ENCODE data around the gene SLC35B3.
"Not testable (repeated sequence)": the region's sequence is repeated elsewhere in the genome, so short reads cannot be mapped to it uniquely, and the experiment has no call there.

SLC35B3 gene

GRCh38 chr6:8437813-8438212 is 2.5 kb upstream of the SLC35B3 start:
- no peak overlapping the region for H3K4me3 ChIP-seq (replicated peaks; ENCODE audit: low read depth, low read length)
- DNase-seq (ENCODE audit: extremely low read depth, low read depth), result no peak
- no peak for TF ChIP-seq CTCF (IDR thresholded peaks at IDR 0.05; ENCODE audit: low read depth, low read length, missing control alignments)

GRCh38 chr6:8436966-8437365 is 1.6 kb upstream of the SLC35B3 start:
- no peak overlapping the region for H3K4me3 ChIP-seq (replicated peaks; ENCODE audit: low read depth, low read length)
- no peak for DNase-seq (ENCODE audit: extremely low read depth, low read depth)
- no peak for TF ChIP-seq CTCF (IDR thresholded peaks at IDR 0.05; ENCODE audit: low read depth, low read length, missing control alignments)

DNA sequence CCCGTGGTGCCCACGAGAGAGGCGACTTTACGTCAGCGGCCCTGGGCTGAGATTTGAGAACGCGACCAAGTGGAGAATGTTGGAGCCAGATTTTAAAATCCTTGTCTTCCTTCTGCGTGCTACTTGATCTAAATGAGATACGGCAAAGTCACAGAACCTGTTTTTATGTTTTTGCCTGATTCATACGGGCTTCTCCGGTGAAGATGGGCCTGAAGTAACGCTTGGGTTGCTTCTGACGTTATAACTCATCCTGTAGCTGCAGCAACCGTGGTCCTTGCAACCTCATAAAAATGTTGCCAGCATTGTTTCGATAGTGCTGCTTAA is 462 bp upstream of the SLC35B3 start:
- no peak for DNase-seq (ENCODE audit: extremely low read depth, low read depth)
- H3K4me3 ChIP-seq (replicated peaks; ENCODE audit: low read depth, low read length), result peak overlapping the region; percentile 96
- no peak for TF ChIP-seq CTCF (IDR thresholded peaks at IDR 0.05; ENCODE audit: low read depth, low read length, missing control alignments)

DNA sequence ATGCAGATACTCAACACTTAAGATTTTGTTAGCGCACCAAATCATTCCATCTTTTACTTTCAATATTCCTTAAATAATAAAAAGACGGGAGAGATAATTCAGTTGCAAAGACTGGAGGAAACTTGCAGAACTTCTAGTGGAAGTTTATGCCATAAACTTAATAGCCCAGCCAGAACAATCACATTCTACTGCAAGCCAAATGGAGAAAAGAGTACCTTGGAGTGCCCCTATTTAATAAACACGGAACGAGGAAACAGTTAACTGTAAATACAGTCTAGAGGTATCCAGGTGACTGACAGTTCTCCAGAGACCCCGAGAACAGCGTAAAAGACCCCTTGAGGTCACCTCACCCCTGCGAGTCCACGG is 635 bp downstream of the SLC35B3 start:
- no peak for TF ChIP-seq CTCF (IDR thresholded peaks at IDR 0.05; ENCODE audit: low read depth, low read length, missing control alignments)
- peak overlapping the region; percentile 96 for H3K4me3 ChIP-seq (replicated peaks; ENCODE audit: low read depth, low read length)
- no peak for DNase-seq (ENCODE audit: extremely low read depth, low read depth)

DNA sequence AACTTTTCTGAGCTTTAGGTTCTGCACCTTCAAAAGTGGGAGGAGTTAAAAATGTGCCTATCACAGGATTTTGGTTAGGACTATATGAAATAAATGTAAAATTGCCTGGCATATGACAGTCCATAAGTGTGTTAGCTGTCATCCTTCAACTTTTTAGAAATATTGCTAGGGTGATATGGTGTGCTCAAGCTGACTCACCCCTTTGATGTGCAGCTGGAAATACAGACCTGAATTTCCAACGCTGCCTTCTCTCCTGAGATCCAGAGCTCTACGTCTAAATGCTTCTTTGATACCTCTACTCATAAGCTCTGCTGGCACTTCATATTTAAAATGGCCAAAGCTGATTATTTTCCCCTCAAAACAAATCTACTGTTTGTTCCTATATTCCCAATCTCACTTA is 2.7 kb downstream of the SLC35B3 start:
- no peak for TF ChIP-seq CTCF (IDR thresholded peaks at IDR 0.05; ENCODE audit: low read depth, low read length, missing control alignments)
- DNase-seq (ENCODE audit: extremely low read depth, low read depth), result no peak
- H3K4me3 ChIP-seq (replicated peaks; ENCODE audit: low read depth, low read length), result peak overlapping the region; percentile 96

DNA sequence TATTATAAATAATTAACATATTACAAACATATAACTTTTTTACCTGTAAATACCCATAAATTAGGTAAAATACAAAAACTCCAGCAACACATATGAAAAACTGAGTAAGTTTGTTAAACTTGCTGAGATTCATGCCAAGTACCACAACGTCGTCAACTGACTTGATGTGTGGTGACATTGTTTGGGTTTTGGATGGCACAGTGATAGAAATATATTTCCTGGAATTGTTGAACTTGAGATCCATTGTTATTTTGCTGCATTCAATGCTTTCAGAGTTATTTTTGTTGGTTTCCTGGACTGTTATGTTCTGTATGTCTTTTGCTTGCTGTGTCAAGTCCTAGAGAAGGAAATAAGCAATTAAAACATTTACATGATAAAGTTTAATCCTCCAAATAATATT is 5.5 kb downstream of the SLC35B3 start:
- DNase-seq (ENCODE audit: extremely low read depth, low read depth), result no peak
- H3K4me3 ChIP-seq (replicated peaks; ENCODE audit: low read depth, low read length), result no peak overlapping the region
- no peak for TF ChIP-seq CTCF (IDR thresholded peaks at IDR 0.05; ENCODE audit: low read depth, low read length, missing control alignments)

DNA sequence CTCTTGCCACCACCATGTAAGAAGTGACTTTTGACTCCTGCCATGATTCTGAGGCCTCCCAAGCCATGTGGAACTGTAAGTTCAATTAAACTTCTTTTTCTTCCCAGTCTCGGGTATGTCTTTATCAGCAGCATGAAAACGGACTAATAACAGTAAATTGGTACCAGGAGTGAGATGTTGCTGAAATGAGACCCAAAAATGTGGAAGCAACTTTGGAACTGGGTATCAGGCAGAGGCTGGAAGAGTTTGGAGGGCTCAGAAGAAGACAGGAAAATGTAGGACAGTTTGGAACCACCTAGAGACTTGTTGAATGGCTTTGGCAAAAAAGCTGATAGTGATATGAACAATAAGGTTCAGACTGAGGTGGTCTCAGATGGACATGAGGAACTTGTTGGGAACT is 8.8 kb downstream of the SLC35B3 start:
- H3K4me3 ChIP-seq (replicated peaks; ENCODE audit: low read depth, low read length), result not testable (repeated sequence)

More for the DNA sequence above, 8.8 kb downstream of the SLC35B3 start:
- DNase-seq (ENCODE audit: extremely low read depth, low read depth), result not testable (repeated sequence)

Measured in HFF-Myc (cell line).